SK-N-SH (cell line): ENCODE data around the gene RAB8B.

ENCODE experiments used
- CHD2 ChIP-seq: fragments of 150-350 bp; IDR thresholded peaks from 2 replicates; pipeline ENCODE4 v1.6.1; 2018; ENCODE audit warnings: low read length; ENCODE audit not compliant: partially characterized antibody
- CTCF ChIP-seq: fragments of 200-600 bp; sonication (generic); IDR thresholded peaks from 2 replicates; pipeline ENCODE4 v1.6.1; 2017; ENCODE audit warnings: antibody characterized with exemption, mild to moderate bottlenecking, moderate library complexity
- EZH2phosphoT487 ChIP-seq: fragments of 200-600 bp; sonication (generic); IDR thresholded peaks from 2 replicates; pipeline ENCODE4 v1.6.1; 2017; ENCODE audit warnings: low read depth, mixed run types, mild to moderate bottlenecking, antibody characterized with exemption, moderate library complexity, borderline replicate concordance
- FOSL2 ChIP-seq: IDR thresholded peaks from 2 replicates; pipeline ENCODE4 v1.4.0; 2012; ENCODE audit warnings: low read depth, mild to moderate bottlenecking, moderate library complexity, borderline replicate concordance
- MAX ChIP-seq: IDR thresholded peaks from 2 replicates; pipeline ENCODE4 v1.4.0; 2012; ENCODE audit warnings: low read depth
- RAD21 ChIP-seq: IDR thresholded peaks from 2 replicates; pipeline ENCODE4 v1.6.1; 2012; ENCODE audit warnings: mild to moderate bottlenecking, low read length
- TCF12 ChIP-seq: IDR thresholded peaks from 2 replicates; pipeline ENCODE4 v1.4.0; 2012
- USF1 ChIP-seq: IDR thresholded peaks from 2 replicates; pipeline ENCODE4 v1.4.0; 2012; ENCODE audit warnings: low read depth, borderline replicate concordance
- YY1 ChIP-seq: IDR thresholded peaks from 2 replicates; pipeline ENCODE4 v1.4.0; 2012; ENCODE audit warnings: low read depth, mild to moderate bottlenecking

GRCh38 chr15:63308947-63309346 lies 119.5 kb downstream of the RAB8B start:
- TF ChIP-seq CTCF (no peak), USF1 (no peak), RAD21 (no peak), EZH2phosphoT487 (no peak), CHD2 (no peak), TCF12 (no peak), YY1 (no peak), FOSL2 (no peak), MAX (no peak)
